Body of pancreas (tissue), 4 donors: ENCODE measurements around the gene LRIG1. TPM values are rescaled to one million over a fixed set of nuclear protein-coding genes. Genes with fewer than 3 reads are reported as not detected.

Experiments
- ATAC-seq: fragments of 150-250 bp; one replicate; pipeline ENCODE4 v1.9.1; 2016
- DNase-seq, 4 donors: peaks; one replicate each; pipeline ENCODE4 v3.0.0-alpha.2; 2019
- H3K27ac ChIP-seq, 4 donors: fragments of 200-600 bp; sonication (generic); 1 replicate in 3 of 4; 2 replicates in 1 of 4; pipeline versions ENCODE4 v1.5.1 to v1.6.1; 2016 to 2019; ENCODE audit warnings: mild to moderate bottlenecking in 1 of 4, mixed read lengths in 1 of 4, moderate library complexity in 1 of 4
- H3K27me3 ChIP-seq, 2 donors: fragments of 200-600 bp; sonication (generic); one replicate each; pipeline ENCODE4 v1.6.0; 2016; ENCODE audit warnings: mild to moderate bottlenecking in 1 of 2
- H3K36me3 ChIP-seq, 2 donors: fragments of 200-600 bp; sonication (generic); replicated peaks in 1 of 2; 2 replicates each; pipeline ENCODE4 v1.5.1; 2016; ENCODE audit warnings: low read depth in 2 of 2; ENCODE audit not compliant: insufficient read depth in 1 of 2
- H3K4me1 ChIP-seq: fragments of 200-600 bp; sonication (generic); one replicate; pipeline ENCODE4 v1.6.0; 2016
- H3K4me3 ChIP-seq, 2 donors: fragments of 200-600 bp; sonication (generic); 1 replicate in 1 of 2; 2 replicates in 1 of 2; pipeline ENCODE4 v1.5.1; 2016 to 2019
- H3K9me3 ChIP-seq, 3 donors: fragments of 200-600 bp; sonication (generic); 1 replicate in 2 of 3; 2 replicates in 1 of 3; pipeline ENCODE4 v1.5.1; 2016
- CTCF ChIP-seq, 7 experiments: fragments of 450-650 bp in 4 of 7; fragments of 200-600 bp in 3 of 7; sonication (generic) in 3 of 7; IDR thresholded peaks; one replicate each; pipeline ENCODE4 v1.5.1; 2016 to 2019; ENCODE audit warnings: antibody characterized with exemption in 7 of 7
- POLR2A ChIP-seq, 3 donors: fragments of 450-650 bp; IDR thresholded peaks; one replicate each; pipeline ENCODE4 v1.6.1; 2016; ENCODE audit warnings: antibody characterized with exemption in 3 of 3, mild to moderate bottlenecking in 2 of 3
- WGBS, 2 donors: methylation state at CpG; one replicate each; pipeline ENCODE4 v1.1.5; 2017; 5-methylcytosine and 5-hydroxymethylcytosine counted together
- intact Hi-C: fragments of 100-400 bp; cut with DNase I; formaldehyde crosslinking; loops from one replicate; pipeline ENCODE4 v1.15.1; 2023
- total RNA-seq, 2 donors: library from RNA; depleted of rRNA; stranded (reverse); fragments of >200 nt; gene quantifications; one replicate each; pipeline ENCODE4 v1.1.0, GENCODE V29; 2016

The LRIG1 gene
- total RNA-seq, 2 donors from 2014 or later: 111 to 114 TPM

GRCh38 chr3:66497985-66498671 is 2.7 kb downstream of the LRIG1 start:
- WGBS, 2 donors: 15 to 17% methylated on average over 4 of the region's 4 CpGs
- Histone ChIP-seq H3K9me3 (no peaks in the 10 kb centered on the region), H3K27me3 (no peaks in the 10 kb centered on the region), H3K4me3 (peak overlapping the region in 1 of 2 donors; percentile 81), H3K27ac (peak overlapping the region; percentile 85 to 98 (median 94)), H3K36me3 (no peaks in the 10 kb centered on the region), H3K4me1 (peaks cover 77% of the 10 kb centered on the region)
- peak in 2 of 3 donors; percentile 56 to 57 for TF ChIP-seq POLR2A (IDR thresholded peaks at IDR 0.05)
- TF ChIP-seq CTCF (IDR thresholded peaks at IDR 0.05): no peak
- intact Hi-C loops: loop anchor here (10.0 kb wide), 2 partner anchors 53 to 317 kb away; no protein-coding TSS in a partner anchor
- DNase-seq (peak in 3 of 4 donors; percentile 35 to 52 (median 43)), ATAC-seq (no peak)

- DNase-seq: peak in 2 of 4 donors; percentile 50 to 55
- no peaks in the 10 kb centered on the region for H3K36me3 ChIP-seq
- WGBS, 2 donors: 21 to 22% methylated on average over 5 of the region's 5 CpGs
- H3K27ac ChIP-seq: peak overlapping the region; percentile 40 to 98 (median 94)
- peak overlapping the region in 1 of 2 donors; percentile 81 for H3K4me3 ChIP-seq
- peak in 2 of 3 donors; percentile 26 to 43 for TF ChIP-seq POLR2A (IDR thresholded peaks at IDR 0.05)
- TF ChIP-seq CTCF (IDR thresholded peaks at IDR 0.05): no peak
- intact Hi-C loops: loop anchor here (10.0 kb wide), 2 partner anchors 53 to 317 kb away; no protein-coding TSS in a partner anchor
- no peaks in the 10 kb centered on the region for H3K27me3 ChIP-seq
- peaks cover 77% of the 10 kb centered on the region for H3K4me1 ChIP-seq
- H3K9me3 ChIP-seq: no peaks in the 10 kb centered on the region
- ATAC-seq: no peak
These were observed 3.4 kb downstream of the LRIG1 start for GRCh38 chr3:66497288-66497984.

GRCh38 chr3:66496746-66497145 is 4.1 kb downstream of the LRIG1 start:
- DNase-seq (no peak), ATAC-seq (no peak)
- Histone ChIP-seq H3K4me3 (no peak overlapping the region), H3K4me1 (peaks cover 77% of the 10 kb centered on the region), H3K27me3 (no peaks in the 10 kb centered on the region), H3K9me3 (no peaks in the 10 kb centered on the region), H3K36me3 (no peaks in the 10 kb centered on the region), H3K27ac (peak overlapping the region; percentile 40 to 98 (median 94))
- intact Hi-C loops: loop anchor here (10.0 kb wide), 2 partner anchors 52 to 318 kb away; no protein-coding TSS in a partner anchor
- TF ChIP-seq POLR2A (IDR thresholded peaks at IDR 0.05): no peak
- no peak for TF ChIP-seq CTCF (IDR thresholded peaks at IDR 0.05)

- TF ChIP-seq POLR2A (IDR thresholded peaks at IDR 0.05): no peak
- TF ChIP-seq CTCF (IDR thresholded peaks at IDR 0.05): no peak
- Histone ChIP-seq H3K27me3 (no peaks in the 10 kb centered on the region), H3K4me1 (peaks cover 77% of the 10 kb centered on the region), H3K9me3 (no peaks in the 10 kb centered on the region), H3K4me3 (no peak overlapping the region), H3K36me3 (no peaks in the 10 kb centered on the region), H3K27ac (peak overlapping the region in 3 of 4 donors; percentile 94 to 98 (median 95))
- intact Hi-C loops: loop anchor here (10.0 kb wide), 2 partner anchors 52 to 318 kb away; no protein-coding TSS in a partner anchor
- WGBS, 2 donors: 27 to 39% methylated on average over 3 of the region's 3 CpGs
- ATAC-seq: no peak
- no peak for DNase-seq
These were observed 4.5 kb downstream of the LRIG1 start for GRCh38 chr3:66496301-66496700.
